GM06990 (cell line): ENCODE measurements around the gene KIF5A.

Experiments
- DNase-seq: peaks from one replicate; pipeline ENCODE4 v3.0.0-alpha.2; 2011; ENCODE audit not compliant: insufficient read length; ENCODE audit errors: extremely low read depth
- H3K27me3 ChIP-seq: replicated peaks from 2 replicates; pipeline ENCODE4 v1.6.0; 2011; ENCODE audit warnings: low read length; ENCODE audit not compliant: control insufficient read depth, insufficient read depth
- H3K36me3 ChIP-seq: 2 replicates; pipeline ENCODE4 v1.5.1; 2011; ENCODE audit warnings: low read length; ENCODE audit not compliant: control insufficient read depth, insufficient read depth
- H3K4me3 ChIP-seq: replicated peaks from 2 replicates; pipeline ENCODE4 v1.5.1; 2011; ENCODE audit warnings: low read depth, mild to moderate bottlenecking, control low read depth, low read length
- CTCF ChIP-seq: IDR thresholded peaks from 2 replicates; pipeline ENCODE4 v1.5.1; 2011; ENCODE audit warnings: low read length, control low read depth, mild to moderate bottlenecking, inconsistent platforms; ENCODE audit not compliant: insufficient read depth, poor library complexity, severe bottlenecking

The KIF5A gene

GRCh38 chr12:57622293-57623245, 72.7 kb downstream of the KIF5A start:
- no peak for TF ChIP-seq CTCF
- no peak overlapping the region for H3K4me3 ChIP-seq
- no peak for DNase-seq
- H3K36me3 ChIP-seq: no peaks in the 10 kb centered on the region
- H3K27me3 ChIP-seq: peaks cover 7% of the 10 kb centered on the region

- no peak overlapping the region for H3K4me3 ChIP-seq
- H3K36me3 ChIP-seq: no peaks in the 10 kb centered on the region
- H3K27me3 ChIP-seq: peaks cover 7% of the 10 kb centered on the region
- no peak for DNase-seq
- no peak for TF ChIP-seq CTCF
Observed at GRCh38 chr12:57623385-57623784, 73.5 kb downstream of the KIF5A start.

DNA sequence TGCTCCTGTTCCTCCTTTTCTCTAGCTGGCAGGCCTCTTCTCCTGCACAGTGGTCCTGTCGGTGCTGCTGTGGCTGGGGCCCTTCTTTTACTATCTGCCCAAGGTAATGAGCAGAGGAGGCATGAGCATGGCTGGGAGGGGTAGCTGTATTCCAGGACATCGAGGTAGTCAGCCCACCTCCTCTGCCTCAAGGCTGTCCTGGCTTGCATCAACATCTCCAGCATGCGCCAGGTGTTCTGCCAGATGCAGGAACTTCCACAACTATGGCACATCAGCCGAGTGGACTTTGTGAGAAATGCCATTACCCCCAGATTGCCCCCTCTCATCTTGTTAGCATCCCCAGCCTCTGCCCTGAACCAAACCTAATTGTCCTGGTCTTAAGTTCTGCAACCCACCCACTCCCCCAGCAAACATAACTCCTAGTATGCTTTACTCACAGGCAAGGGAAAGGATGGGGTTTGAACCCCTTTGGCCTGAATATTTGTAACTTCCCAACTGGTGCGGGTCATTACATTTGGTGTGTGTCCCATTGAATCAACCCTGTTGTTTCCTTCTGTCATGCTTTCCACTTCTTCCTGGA, 74.1 kb downstream of the KIF5A start:
- no peak overlapping the region for H3K4me3 ChIP-seq
- H3K36me3 ChIP-seq: no peaks in the 10 kb centered on the region
- TF ChIP-seq CTCF: no peak
- H3K27me3 ChIP-seq: peaks cover 7% of the 10 kb centered on the region
- DNase-seq: no peak

- TF ChIP-seq CTCF: no peak
- H3K27me3 ChIP-seq: peaks cover 7% of the 10 kb centered on the region
- no peak overlapping the region for H3K4me3 ChIP-seq
- no peaks in the 10 kb centered on the region for H3K36me3 ChIP-seq
- no peak for DNase-seq
Observed at GRCh38 chr12:57624441-57625220, 74.8 kb downstream of the KIF5A start.

GRCh38 chr12:57625261-57626032, 75.6 kb downstream of the KIF5A start:
- DNase-seq: no peak
- Histone ChIP-seq H3K4me3 (no peak overlapping the region), H3K36me3 (no peaks in the 10 kb centered on the region), H3K27me3 (peaks cover 3% of the 10 kb centered on the region)
- TF ChIP-seq CTCF: no peak
